Measurements from ENCODE around the gene CCDC51.

GRCh38 chr3:48419597-48419996, 20.3 kb downstream of the CCDC51 start:
- TF ChIP-seq CTCF (IDR thresholded peaks at IDR 0.05) (no peak), POLR2A (IDR thresholded peaks at IDR 0.05) (no peak)
